Trophoblast cell (in vitro differentiated cells and primary cell): ENCODE measurements around the gene HUWE1.
A peak's percentile ranks its signal among the peaks of the same experiment; 100 is the strongest.
"Not testable (repeated sequence)": the region's sequence is repeated elsewhere in the genome, so short reads cannot be mapped to it uniquely, and the experiment has no call there.

ENCODE experiments used
- DNase-seq, 2 donors: peaks; one replicate each; pipeline ENCODE4 v3.0.0-alpha.2; 2016
- H2AFZ ChIP-seq: 2 replicates; pipeline ENCODE4 v1.6.1; 2013; ENCODE audit warnings: low read length, moderate library complexity, mild to moderate bottlenecking; ENCODE audit not compliant: insufficient read depth, poor library complexity
- H2AK5ac ChIP-seq: 2 replicates; pipeline ENCODE4 v1.6.1; 2013; ENCODE audit warnings: mild to moderate bottlenecking, low read length
- H2BK120ac ChIP-seq: 2 replicates; pipeline ENCODE4 v1.6.1; 2013; ENCODE audit warnings: low read length, mild to moderate bottlenecking, moderate library complexity; ENCODE audit not compliant: insufficient read depth, poor library complexity
- H2BK12ac ChIP-seq: 2 replicates; pipeline ENCODE4 v1.6.1; 2013; ENCODE audit warnings: mild to moderate bottlenecking, low read length, moderate library complexity
- H2BK5ac ChIP-seq: 2 replicates; pipeline ENCODE4 v1.6.1; 2013; ENCODE audit warnings: low read length, low read depth, moderate library complexity, mild to moderate bottlenecking; ENCODE audit not compliant: poor library complexity
- H3K14ac ChIP-seq: 2 replicates; pipeline ENCODE4 v1.6.1; 2013; ENCODE audit warnings: mild to moderate bottlenecking, low read length
- H3K18ac ChIP-seq: 2 replicates; pipeline ENCODE4 v1.6.1; 2013; ENCODE audit warnings: mild to moderate bottlenecking, low read length
- H3K23ac ChIP-seq: 2 replicates; pipeline ENCODE4 v1.6.1; 2013; ENCODE audit warnings: low read length
- H3K27ac ChIP-seq: 2 replicates; pipeline ENCODE4 v1.5.1; 2013; ENCODE audit warnings: low read depth, mild to moderate bottlenecking, inconsistent platforms, low read length, moderate library complexity
- H3K27me3 ChIP-seq: 2 replicates; pipeline ENCODE4 v1.6.1; 2013; ENCODE audit warnings: inconsistent platforms, mild to moderate bottlenecking, low read length, moderate library complexity; ENCODE audit not compliant: insufficient read depth
- H3K36me3 ChIP-seq, 2 experiments: 1 replicate in 1 of 2; 2 replicates in 1 of 2; pipeline ENCODE4 v1.6.1; 2013; ENCODE audit warnings: low read length in 2 of 2, mild to moderate bottlenecking in 2 of 2, moderate library complexity in 1 of 2; ENCODE audit not compliant: insufficient read depth in 2 of 2, control insufficient read depth in 1 of 2
- H3K4ac ChIP-seq: 2 replicates; pipeline ENCODE4 v1.6.1; 2013; ENCODE audit warnings: low read depth, mild to moderate bottlenecking, low read length, moderate library complexity
- H3K4me1 ChIP-seq, 2 experiments: 1 replicate in 1 of 2; 2 replicates in 1 of 2; pipeline ENCODE4 v1.6.1; 2013; ENCODE audit warnings: low read length in 2 of 2, mild to moderate bottlenecking in 2 of 2, moderate library complexity in 1 of 2; ENCODE audit not compliant: insufficient read depth in 2 of 2, control insufficient read depth in 1 of 2
- H3K4me2 ChIP-seq: 2 replicates; pipeline ENCODE4 v1.6.1; 2013; ENCODE audit warnings: inconsistent platforms, mild to moderate bottlenecking, low read length, moderate library complexity
- H3K4me3 ChIP-seq: 2 replicates; pipeline ENCODE4 v1.5.1; 2013; ENCODE audit warnings: mild to moderate bottlenecking, low read depth, low read length, inconsistent platforms
- H3K79me1 ChIP-seq: one replicate; pipeline ENCODE4 v1.6.1; 2013; ENCODE audit warnings: low read length
- H3K79me2 ChIP-seq: 2 replicates; pipeline ENCODE4 v1.6.1; 2013; ENCODE audit warnings: low read length, mild to moderate bottlenecking; ENCODE audit not compliant: control insufficient read depth, insufficient read depth, poor library complexity
- H3K9ac ChIP-seq: 2 replicates; pipeline ENCODE4 v1.6.1; 2013; ENCODE audit warnings: mild to moderate bottlenecking, low read length
- H3K9me3 ChIP-seq: 2 replicates; pipeline ENCODE4 v1.6.1; 2013; ENCODE audit warnings: low read depth, mild to moderate bottlenecking, control low read depth, inconsistent platforms, low read length; ENCODE audit not compliant: insufficient read depth
- H4K12ac ChIP-seq: 2 replicates; pipeline ENCODE4 v1.6.1; 2013; ENCODE audit warnings: low read depth, mild to moderate bottlenecking, low read length, moderate library complexity
- H4K8ac ChIP-seq: 2 replicates; pipeline ENCODE4 v1.6.1; 2013; ENCODE audit warnings: low read depth, mild to moderate bottlenecking, low read length, moderate library complexity
- H4K91ac ChIP-seq: one replicate; pipeline ENCODE4 v1.6.1; 2013; ENCODE audit warnings: low read depth, mild to moderate bottlenecking, low read length, moderate library complexity
- WGBS: extraction: QIAGEN DNeasy Blood & Tissue Kit; methylation state at CpG from one replicate; pipeline ENCODE4 v1.1.7; 2013; ENCODE audit warnings: missing lambda C conversion rate; ENCODE audit not compliant: insufficient read length, insufficient coverage; ENCODE audit errors: extremely low coverage; 5-methylcytosine and 5-hydroxymethylcytosine counted together

The HUWE1 gene

DNA sequence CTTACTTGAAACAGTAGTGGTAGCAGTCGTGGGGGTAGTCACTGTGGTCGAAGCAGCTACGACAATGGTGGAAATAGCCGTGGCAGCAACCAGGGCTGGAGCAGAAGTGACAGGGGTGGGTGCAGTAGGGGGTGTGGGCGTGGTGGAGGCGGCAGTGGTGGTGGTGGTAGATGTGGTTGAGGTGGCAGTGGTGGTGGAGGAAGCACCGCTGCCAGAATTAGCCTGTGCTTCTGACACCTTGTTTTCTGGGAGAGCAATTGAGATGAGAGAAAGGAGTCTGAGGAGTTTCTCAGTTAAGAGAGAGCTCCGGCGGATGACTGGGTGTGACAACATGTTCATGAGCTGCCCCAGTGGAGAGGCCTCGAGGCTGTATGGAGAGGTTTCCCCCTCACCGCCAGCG lies 138.9 kb downstream of the HUWE1 start:
- no peak overlapping the region for H3K27ac ChIP-seq
- peaks cover 68 to 94% of the 10 kb centered on the region in 2 experiments for H3K36me3 ChIP-seq
- no peak overlapping the region for H3K4ac ChIP-seq
- H3K23ac ChIP-seq, result no peak overlapping the region
- no peak overlapping the region for H4K91ac ChIP-seq
- H3K4me1 ChIP-seq, result no peaks in the 10 kb centered on the region
- no peak overlapping the region for H2BK12ac ChIP-seq
- no peaks in the 10 kb centered on the region for H3K27me3 ChIP-seq
- no peak overlapping the region for H3K4me3 ChIP-seq
- H4K8ac ChIP-seq, result no peak overlapping the region
- H2AK5ac ChIP-seq, result no peak overlapping the region
- no peak overlapping the region for H2BK120ac ChIP-seq
- H3K79me2 ChIP-seq, result no peaks in the 10 kb centered on the region
- WGBS, result no CpG with 5 or more reads among the region's 12 CpGs
- no peak overlapping the region for H2BK5ac ChIP-seq
- H3K4me2 ChIP-seq, result no peak overlapping the region
- H3K9ac ChIP-seq, result no peak overlapping the region
- H3K14ac ChIP-seq, result no peak overlapping the region
- H2AFZ ChIP-seq, result no peak overlapping the region
- no peaks in the 10 kb centered on the region for H3K79me1 ChIP-seq
- DNase-seq, result no peak
- no peak overlapping the region for H4K12ac ChIP-seq
- peaks cover 1% of the 10 kb centered on the region for H3K9me3 ChIP-seq
- no peak overlapping the region for H3K18ac ChIP-seq

DNA sequence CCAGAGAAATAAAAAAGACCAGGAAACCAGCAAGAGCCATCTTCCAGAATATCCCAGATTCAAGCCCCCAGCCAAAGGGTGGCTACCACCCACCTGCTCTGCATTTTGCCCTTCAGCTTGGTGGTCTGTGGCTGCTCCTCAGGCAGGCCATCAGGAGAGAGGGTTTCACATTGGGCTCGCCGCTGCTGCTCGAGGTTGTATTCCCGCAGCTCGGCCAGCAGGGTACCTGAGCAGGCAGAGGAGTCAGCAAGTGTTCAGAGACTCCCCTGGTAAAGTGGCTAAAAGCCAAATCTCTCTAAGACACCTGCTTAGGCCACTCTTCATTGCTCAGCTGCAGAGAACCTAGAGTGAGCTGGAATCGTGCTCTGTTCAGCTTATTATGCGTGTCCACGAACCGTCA lies 141.6 kb downstream of the HUWE1 start:
- H4K12ac ChIP-seq, result no peak overlapping the region
- no peak for DNase-seq
- H3K4me3 ChIP-seq, result no peak overlapping the region
- no peak overlapping the region for H2BK12ac ChIP-seq
- H3K36me3 ChIP-seq, result peaks cover 51 to 86% of the 10 kb centered on the region in 2 experiments
- no peak overlapping the region for H3K4ac ChIP-seq
- H3K9me3 ChIP-seq, result no peaks in the 10 kb centered on the region
- no peak overlapping the region for H2BK5ac ChIP-seq
- H3K79me1 ChIP-seq, result no peaks in the 10 kb centered on the region
- H4K8ac ChIP-seq, result no peak overlapping the region
- no CpG with 5 or more reads among the region's 9 CpGs for WGBS
- H2AFZ ChIP-seq, result no peak overlapping the region
- no peak overlapping the region for H3K4me2 ChIP-seq
- no peaks in the 10 kb centered on the region for H3K27me3 ChIP-seq
- H3K9ac ChIP-seq, result no peak overlapping the region
- no peak overlapping the region for H2BK120ac ChIP-seq
- H2AK5ac ChIP-seq, result no peak overlapping the region
- H3K23ac ChIP-seq, result no peak overlapping the region
- no peak overlapping the region for H3K18ac ChIP-seq
- no peak overlapping the region for H3K27ac ChIP-seq
- H4K91ac ChIP-seq, result no peak overlapping the region
- H3K14ac ChIP-seq, result no peak overlapping the region
- no peaks in the 10 kb centered on the region for H3K79me2 ChIP-seq
- H3K4me1 ChIP-seq, result no peaks in the 10 kb centered on the region

DNA sequence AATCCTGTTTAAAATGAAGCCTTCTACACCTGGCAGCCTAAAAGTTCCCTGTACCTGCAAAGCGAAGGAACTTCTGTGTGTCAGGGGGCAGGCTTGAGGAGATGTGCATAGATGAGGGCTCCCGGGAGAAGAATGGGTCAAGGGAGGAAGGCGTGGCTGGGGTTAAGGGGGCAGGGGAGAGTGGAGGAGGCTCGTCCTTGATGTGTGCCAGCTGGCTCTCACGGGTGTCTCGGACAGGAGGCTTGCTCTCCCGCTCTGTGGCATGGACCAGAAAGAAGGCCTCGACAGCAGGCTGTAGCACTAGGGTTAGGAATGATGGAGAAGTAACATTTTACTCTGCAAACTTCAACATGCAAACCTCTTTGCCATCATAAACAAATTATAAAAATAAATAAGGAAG lies 147.7 kb downstream of the HUWE1 start:
- no peaks in the 10 kb centered on the region for H3K27me3 ChIP-seq
- no peak overlapping the region for H3K9ac ChIP-seq
- no peak overlapping the region for H3K18ac ChIP-seq
- H3K14ac ChIP-seq, result no peak overlapping the region
- H2BK5ac ChIP-seq, result no peak overlapping the region
- H4K91ac ChIP-seq, result no peak overlapping the region
- H3K4me2 ChIP-seq, result no peak overlapping the region
- no CpG with 5 or more reads among the region's 8 CpGs for WGBS
- no peak overlapping the region for H2AK5ac ChIP-seq
- no peak overlapping the region for H3K4me3 ChIP-seq
- H2BK120ac ChIP-seq, result no peak overlapping the region
- no peak overlapping the region for H3K27ac ChIP-seq
- no peak for DNase-seq
- H3K4ac ChIP-seq, result no peak overlapping the region
- H4K12ac ChIP-seq, result no peak overlapping the region
- no peaks in the 10 kb centered on the region for H3K9me3 ChIP-seq
- peaks cover 53 to 84% of the 10 kb centered on the region in 2 experiments for H3K36me3 ChIP-seq
- H2AFZ ChIP-seq, result no peak overlapping the region
- H2BK12ac ChIP-seq, result no peak overlapping the region
- H3K79me1 ChIP-seq, result no peaks in the 10 kb centered on the region
- no peak overlapping the region for H4K8ac ChIP-seq
- no peaks in the 10 kb centered on the region for H3K79me2 ChIP-seq
- H3K4me1 ChIP-seq, result no peaks in the 10 kb centered on the region
- no peak overlapping the region for H3K23ac ChIP-seq

GRCh38 chrX:53531255-53531966 lies 155.1 kb downstream of the HUWE1 start:
- peaks cover 25 to 34% of the 10 kb centered on the region in 2 experiments for H3K36me3 ChIP-seq
- not testable (repeated sequence) for H3K27ac ChIP-seq, H4K8ac ChIP-seq, H3K4ac ChIP-seq, H3K18ac ChIP-seq, H4K12ac ChIP-seq, H3K79me2 ChIP-seq, H3K14ac ChIP-seq, H2BK120ac ChIP-seq, H3K4me3 ChIP-seq, H2AK5ac ChIP-seq, H2AFZ ChIP-seq, H3K9ac ChIP-seq, H2BK12ac ChIP-seq, H3K4me2 ChIP-seq, H4K91ac ChIP-seq, H3K9me3 ChIP-seq, H2BK5ac ChIP-seq, H3K23ac ChIP-seq, H3K27me3 ChIP-seq, H3K79me1 ChIP-seq, H3K4me1 ChIP-seq
- peak; percentile 23 to 49 for DNase-seq
- WGBS, result no CpG with 5 or more reads among the region's 21 CpGs
